K562 (cell line): ENCODE measurements around the gene S100A6. TPM values are rescaled to one million over a fixed set of nuclear protein-coding genes. Genes with fewer than 3 reads are reported as not detected.

ENCODE experiments used
- CCNT2 ChIP-seq: IDR thresholded peaks from 2 replicates; pipeline ENCODE4 v1.6.1; 2011; ENCODE audit warnings: borderline replicate concordance, low read depth, mild to moderate bottlenecking, moderate library complexity, mixed read lengths, low read length; ENCODE audit not compliant: insufficient read length; ENCODE audit errors: extremely low read depth
- FOSL1 ChIP-seq: fragments of 200-800 bp; sonication (Bioruptor generic); conservative IDR thresholded peaks from 2 replicates; pipeline ENCODE4 v1.6.1; 2016; ENCODE audit warnings: missing genetic modification characterization, missing compliant biosample characterization
- GABPB1 ChIP-seq: sonication (generic); formaldehyde crosslinking; IDR thresholded peaks from 2 replicates; pipeline ENCODE4 v1.8.0; 2022; ENCODE audit warnings: mild to moderate bottlenecking, missing genetic modification reagents
- GABPB2 ChIP-seq: fragments of 250-450 bp; sonication (Bioruptor Pico); conservative IDR thresholded peaks from 2 replicates; pipeline ENCODE4 v1.5.1; 2021; ENCODE audit warnings: mild to moderate bottlenecking
- KLF1 ChIP-seq: fragments of 450-650 bp; IDR thresholded peaks from 2 replicates; pipeline ENCODE4 v1.6.1; 2016; ENCODE audit warnings: missing genetic modification characterization, missing compliant biosample characterization
- MEF2D ChIP-seq: conservative IDR thresholded peaks from 2 replicates; pipeline ENCODE4 v1.6.1; 2016; ENCODE audit warnings: low read depth, missing genetic modification characterization, missing compliant biosample characterization
- NCOA2 ChIP-seq, 2 experiments: fragments of 450-650 bp; IDR thresholded peaks; 2 replicates each; pipeline ENCODE4 v1.6.1; 2018; ENCODE audit warnings: mild to moderate bottlenecking in 2 of 2, moderate library complexity in 1 of 2; ENCODE audit not compliant: partially characterized antibody in 2 of 2
- NELFE ChIP-seq: IDR thresholded peaks from 2 replicates; pipeline ENCODE4 v1.6.1; 2011; ENCODE audit warnings: mild to moderate bottlenecking; ENCODE audit not compliant: insufficient read depth, insufficient read length
- NR2C1 ChIP-seq, 2 experiments: fragments of 450-650 bp; IDR thresholded peaks; 2 replicates each; pipeline ENCODE4 v1.6.1; 2017; ENCODE audit warnings: mild to moderate bottlenecking in 2 of 2, antibody characterized with exemption in 1 of 2, inconsistent platforms in 1 of 2, missing compliant biosample characterization in 1 of 2, missing genetic modification characterization in 1 of 2
- TAF1 ChIP-seq: IDR thresholded peaks from 2 replicates; pipeline ENCODE4 v1.6.1; 2011; ENCODE audit warnings: mild to moderate bottlenecking, low read length, moderate library complexity; ENCODE audit not compliant: insufficient read depth, control insufficient read depth, severe bottlenecking; ENCODE audit errors: extremely low read depth
- ZKSCAN8 ChIP-seq: fragments of 200-800 bp; sonication (Bioruptor generic); IDR thresholded peaks from 2 replicates; pipeline ENCODE4 v1.6.1; 2016; ENCODE audit warnings: missing genetic modification characterization, missing compliant biosample characterization
- ZNF212 ChIP-seq: fragments of 450-650 bp; formaldehyde crosslinking; IDR thresholded peaks from 2 replicates; pipeline ENCODE4 v1.4.0; 2020; ENCODE audit warnings: mild to moderate bottlenecking
- polyA plus RNA-seq, 8 experiments: library from polyadenylated mRNA; depleted of rRNA in 4 of 8; stranded (reverse) in 5 of 8; unstranded in 3 of 8; fragments of >200 nt; fragmentation: Nextera tagmentation in 2 of 8; fragmentation: Illumina TruSeq in 1 of 8; extraction: Ambion mirVana in 2 of 8; extraction: Trizol in 1 of 8; gene quantifications; 2 replicates each; pipeline versions ENCODE4 v1.2.1 to v1.2.3, GENCODE V29; 2011 to 2014; ENCODE audit warnings: inconsistent platforms in 1 of 8, missing spikeins in 1 of 8
- total RNA-seq, 7 experiments: library from RNA; depleted of rRNA in 6 of 7; stranded (reverse); fragments of >200 nt in 6 of 7; fragmentation: Illumina TruSeq in 2 of 7; extraction: Trizol in 2 of 7; gene quantifications; 2 replicates each; pipeline versions ENCODE4 v1.2.1 to v1.2.3, GENCODE V29; 2011 to 2021; ENCODE audit warnings: low replicate concordance in 1 of 7
- TF ChIP-seq, protein P1 (sequence below): fragments of 250-450 bp; sonication (Bioruptor Pico); IDR thresholded peaks from 2 replicates; pipeline ENCODE4 v1.8.0; 2022; ENCODE audit warnings: inconsistent platforms, mild to moderate bottlenecking, moderate library complexity, borderline replicate concordance
- TF ChIP-seq, protein P2 (sequence below), 2 experiments: fragments of 450-650 bp; formaldehyde crosslinking in 1 of 2; IDR thresholded peaks; 2 replicates each; pipeline versions ENCODE4 v1.4.0 to v1.6.1; 2014 to 2020; ENCODE audit warnings: mild to moderate bottlenecking in 2 of 2, borderline replicate concordance in 1 of 2, low read depth in 1 of 2

S100A6 gene
- total and polyA plus RNA-seq, 9 of the 15 experiments (the other 6 are each of a cell fraction or from before 2014, with no cell fraction given) = 9.8 to 66.5 (median 23.2) TPM

GRCh38 chr1:153566414-153567371, 30.9 kb upstream of the S100A6 start (continued):
- TF ChIP-seq KLF1 (tag) = peak; percentile 89
- TF ChIP-seq MEF2D (tag) = no peak; the same call in 1 of the 2 replicates
- no peak for TF ChIP-seq NR2C1 (IDR thresholded peaks at IDR 0.05)
- peak; percentile 48; the same call in 1 of the 2 replicates for TF ChIP-seq NR2C1 (tag; IDR thresholded peaks at IDR 0.05)
- no peak for TF ChIP-seq ZNF212 (CRISPR knock-in tag)
- TF ChIP-seq GABPB2 = no peak
- TF ChIP-seq GABPB1 (CRISPR knock-in tag) = peak; percentile 69
- TF ChIP-seq, protein P1, sequence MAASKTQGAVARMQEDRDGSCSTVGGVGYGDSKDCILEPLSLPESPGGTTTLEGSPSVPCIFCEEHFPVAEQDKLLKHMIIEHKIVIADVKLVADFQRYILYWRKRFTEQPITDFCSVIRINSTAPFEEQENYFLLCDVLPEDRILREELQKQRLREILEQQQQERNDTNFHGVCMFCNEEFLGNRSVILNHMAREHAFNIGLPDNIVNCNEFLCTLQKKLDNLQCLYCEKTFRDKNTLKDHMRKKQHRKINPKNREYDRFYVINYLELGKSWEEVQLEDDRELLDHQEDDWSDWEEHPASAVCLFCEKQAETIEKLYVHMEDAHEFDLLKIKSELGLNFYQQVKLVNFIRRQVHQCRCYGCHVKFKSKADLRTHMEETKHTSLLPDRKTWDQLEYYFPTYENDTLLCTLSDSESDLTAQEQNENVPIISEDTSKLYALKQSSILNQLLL (CRISPR knock-in tag) = no peak
- TF ChIP-seq NCOA2 (IDR thresholded peaks at IDR 0.05; ENCODE audit: partially characterized antibody in 2 of 2) = no peak
- peak; percentile 99 for TF ChIP-seq FOSL1 (tag)
- TF ChIP-seq ZKSCAN8 (CRISPR knock-in tag) = peak; percentile 74; the same call in 1 of the 2 replicates
- TF ChIP-seq, protein P2, sequence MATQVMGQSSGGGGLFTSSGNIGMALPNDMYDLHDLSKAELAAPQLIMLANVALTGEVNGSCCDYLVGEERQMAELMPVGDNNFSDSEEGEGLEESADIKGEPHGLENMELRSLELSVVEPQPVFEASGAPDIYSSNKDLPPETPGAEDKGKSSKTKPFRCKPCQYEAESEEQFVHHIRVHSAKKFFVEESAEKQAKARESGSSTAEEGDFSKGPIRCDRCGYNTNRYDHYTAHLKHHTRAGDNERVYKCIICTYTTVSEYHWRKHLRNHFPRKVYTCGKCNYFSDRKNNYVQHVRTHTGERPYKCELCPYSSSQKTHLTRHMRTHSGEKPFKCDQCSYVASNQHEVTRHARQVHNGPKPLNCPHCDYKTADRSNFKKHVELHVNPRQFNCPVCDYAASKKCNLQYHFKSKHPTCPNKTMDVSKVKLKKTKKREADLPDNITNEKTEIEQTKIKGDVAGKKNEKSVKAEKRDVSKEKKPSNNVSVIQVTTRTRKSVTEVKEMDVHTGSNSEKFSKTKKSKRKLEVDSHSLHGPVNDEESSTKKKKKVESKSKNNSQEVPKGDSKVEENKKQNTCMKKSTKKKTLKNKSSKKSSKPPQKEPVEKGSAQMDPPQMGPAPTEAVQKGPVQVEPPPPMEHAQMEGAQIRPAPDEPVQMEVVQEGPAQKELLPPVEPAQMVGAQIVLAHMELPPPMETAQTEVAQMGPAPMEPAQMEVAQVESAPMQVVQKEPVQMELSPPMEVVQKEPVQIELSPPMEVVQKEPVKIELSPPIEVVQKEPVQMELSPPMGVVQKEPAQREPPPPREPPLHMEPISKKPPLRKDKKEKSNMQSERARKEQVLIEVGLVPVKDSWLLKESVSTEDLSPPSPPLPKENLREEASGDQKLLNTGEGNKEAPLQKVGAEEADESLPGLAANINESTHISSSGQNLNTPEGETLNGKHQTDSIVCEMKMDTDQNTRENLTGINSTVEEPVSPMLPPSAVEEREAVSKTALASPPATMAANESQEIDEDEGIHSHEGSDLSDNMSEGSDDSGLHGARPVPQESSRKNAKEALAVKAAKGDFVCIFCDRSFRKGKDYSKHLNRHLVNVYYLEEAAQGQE (IDR thresholded peaks at IDR 0.05; ENCODE audit: borderline replicate concordance) = peak; percentile 50
- TF ChIP-seq, protein P2 (CRISPR knock-in tag; IDR thresholded peaks at IDR 0.05; ENCODE audit: low read depth) = no peak
- TF ChIP-seq TAF1 = peak; percentile 59
- TF ChIP-seq NELFE = no peak
- TF ChIP-seq CCNT2 = peak; percentile 75
